NOMO-1 treated with DMSO at 0.1 percent for 48 hours (cell line): ENCODE results near the gene ADD1.

Experiments
- DNase-seq: peaks from one replicate; lab custom pipeline; 2025; ENCODE audit not compliant: unreplicated experiment; lab: John Stamatoyannopoulos, UW

ADD1 gene

GRCh38 chr4:2879026-2879425, 35.4 kb downstream of the ADD1 start:
- DNase-seq: no peak

- DNase-seq: no peak
These were observed 37.8 kb downstream of the ADD1 start for GRCh38 chr4:2881431-2881830.

DNA sequence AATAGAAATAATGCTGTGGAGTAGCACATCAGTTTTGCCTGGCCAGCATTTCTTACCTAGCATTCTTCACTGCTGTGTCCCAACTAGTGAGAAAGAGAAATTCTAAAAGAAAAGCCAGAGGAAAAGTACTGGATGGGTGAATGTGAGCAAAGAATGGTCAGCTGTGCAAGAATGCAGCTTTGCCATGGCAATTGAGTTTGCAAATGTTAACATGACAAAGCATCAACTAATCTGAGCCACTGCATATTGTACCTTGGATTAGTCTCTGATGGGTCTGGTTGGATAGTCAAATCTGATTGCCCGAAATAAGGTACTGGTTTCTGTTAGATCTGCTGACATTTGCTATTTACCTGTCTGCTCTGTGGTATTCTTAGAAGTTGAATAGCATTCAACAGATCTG, 38.7 kb downstream of the ADD1 start:
- DNase-seq: no peak

GRCh38 chr4:2886161-2886560, 42.5 kb downstream of the ADD1 start:
- no peak for DNase-seq

DNA sequence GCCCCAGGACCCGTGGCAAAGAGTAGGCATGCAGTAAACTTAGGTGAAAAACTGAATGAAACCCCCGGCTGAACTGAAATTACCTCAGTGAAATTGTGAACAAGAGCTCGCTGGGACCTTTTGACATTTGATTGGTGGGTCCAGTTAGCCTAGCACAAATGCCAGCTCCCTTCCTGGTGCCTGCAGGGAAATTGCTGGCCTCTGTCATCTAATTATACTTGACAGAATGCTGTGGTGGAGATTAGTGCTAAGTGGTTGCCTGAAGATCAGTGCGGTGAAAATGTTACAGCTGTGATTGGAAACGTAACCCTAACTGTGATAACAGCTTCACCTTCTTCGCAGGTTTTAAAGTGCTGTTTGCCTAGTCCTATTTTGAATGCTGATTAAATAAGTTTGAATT, 43.0 kb downstream of the ADD1 start:
- no peak for DNase-seq

- no peak for DNase-seq
These were observed 43.7 kb downstream of the ADD1 start for GRCh38 chr4:2887343-2887742.

- DNase-seq: peak; percentile 14
These were observed 45.2 kb downstream of the ADD1 start for GRCh38 chr4:2888886-2889285.

DNA sequence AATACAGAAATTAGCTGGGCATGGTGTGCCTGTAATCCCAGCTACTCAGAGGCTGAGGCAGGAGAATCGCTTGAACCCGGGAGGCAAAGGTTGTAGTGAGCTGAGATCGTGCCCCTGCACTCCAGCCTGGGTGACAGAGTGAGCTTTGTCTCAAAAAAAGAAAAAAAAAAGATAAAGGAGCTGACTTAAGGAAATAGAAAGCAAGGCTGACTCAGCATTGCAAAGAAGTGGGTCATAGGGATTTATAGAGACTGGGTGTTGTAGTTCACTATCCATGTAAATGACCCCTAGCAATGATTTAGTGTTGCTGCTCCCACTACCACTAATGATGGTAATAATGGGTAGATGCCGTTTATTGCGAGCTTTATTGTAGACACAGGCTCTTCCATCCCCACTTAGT, 47.6 kb downstream of the ADD1 start:
- DNase-seq: no peak

GRCh38 chr4:2893772-2894171, 50.1 kb downstream of the ADD1 start:
- DNase-seq: no peak

DNA sequence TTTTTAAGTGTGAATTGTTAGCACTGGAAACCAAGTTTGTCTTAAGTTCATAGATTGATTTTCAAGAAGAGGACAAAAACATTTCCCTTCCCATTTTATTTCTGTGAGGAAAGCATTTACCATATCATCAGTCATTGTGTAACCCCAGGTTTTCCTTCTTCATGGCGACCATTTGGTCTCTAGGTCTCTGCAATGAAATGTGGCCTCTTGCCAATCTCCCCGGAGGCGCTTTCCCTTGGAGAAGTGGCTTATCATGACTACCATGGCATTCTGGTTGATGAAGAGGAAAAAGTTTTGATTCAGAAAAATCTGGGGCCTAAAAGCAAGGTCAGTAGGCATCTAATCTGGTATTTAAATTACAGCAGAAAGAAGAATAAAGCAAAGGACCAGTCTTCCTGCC, 54.4 kb downstream of the ADD1 start:
- no peak for DNase-seq

DNA sequence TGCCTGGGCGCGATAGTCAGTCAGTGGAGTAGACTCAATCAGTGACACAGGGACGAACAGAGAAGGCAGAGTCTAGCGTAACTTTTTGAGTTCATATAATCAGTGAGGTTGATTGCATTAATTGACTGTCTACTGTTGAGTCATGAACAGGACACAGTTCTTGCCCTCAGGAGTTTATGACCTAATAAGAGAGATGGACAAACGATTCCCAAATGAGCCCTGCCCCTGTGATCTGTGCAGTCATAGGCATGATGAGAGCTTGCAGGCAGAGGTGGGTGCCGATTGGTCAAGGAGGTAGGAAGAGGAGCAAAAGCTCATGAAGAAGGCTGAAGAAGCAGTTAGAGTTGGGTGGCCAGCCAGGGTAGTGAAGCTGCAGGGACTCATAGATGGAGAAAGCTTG, 57.1 kb downstream of the ADD1 start:
- DNase-seq: no peak

DNA sequence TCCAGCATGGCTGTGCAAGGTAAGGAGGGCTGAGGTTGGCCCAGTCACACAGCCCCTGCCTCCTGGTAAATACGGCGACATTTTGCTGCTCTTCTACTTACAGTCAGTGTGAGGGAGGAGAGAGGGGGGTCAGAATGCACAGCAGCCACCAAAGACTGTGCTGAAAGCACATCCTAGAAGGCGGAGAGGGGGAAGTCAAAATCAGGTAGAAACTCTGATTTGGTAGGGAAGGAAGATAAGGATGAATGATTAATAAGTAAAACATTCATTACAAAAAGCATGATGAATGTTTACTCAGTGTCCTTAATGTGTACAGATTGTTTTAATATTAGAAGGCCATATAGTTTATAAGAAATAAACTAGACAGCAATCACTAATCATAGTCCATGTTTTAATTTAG, 57.5 kb downstream of the ADD1 start:
- DNase-seq: no peak

DNA sequence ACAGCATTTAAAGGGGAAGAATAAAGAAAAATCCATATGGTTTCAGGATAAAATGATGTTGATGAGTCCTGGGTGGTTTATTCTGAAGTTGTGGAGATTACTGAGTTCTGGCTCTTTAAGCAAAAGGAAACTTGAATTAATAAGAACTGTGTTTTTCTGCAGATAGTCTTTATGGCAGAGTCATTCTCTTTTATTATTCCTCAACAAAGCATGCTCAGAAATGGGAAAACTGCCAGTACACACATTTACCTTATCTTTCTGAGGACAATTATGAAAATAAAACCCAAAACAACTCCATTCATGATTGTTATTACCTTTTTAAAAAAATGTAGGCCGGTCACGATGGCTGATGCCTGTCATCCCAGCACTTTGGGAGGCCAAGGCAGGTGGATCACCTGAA, 58.5 kb downstream of the ADD1 start:
- DNase-seq: no peak

- DNase-seq: no peak
These were observed 61.9 kb downstream of the ADD1 start for GRCh38 chr4:2905544-2905943.

- no peak for DNase-seq
These were observed 62.6 kb downstream of the ADD1 start for GRCh38 chr4:2906218-2906617.

DNA sequence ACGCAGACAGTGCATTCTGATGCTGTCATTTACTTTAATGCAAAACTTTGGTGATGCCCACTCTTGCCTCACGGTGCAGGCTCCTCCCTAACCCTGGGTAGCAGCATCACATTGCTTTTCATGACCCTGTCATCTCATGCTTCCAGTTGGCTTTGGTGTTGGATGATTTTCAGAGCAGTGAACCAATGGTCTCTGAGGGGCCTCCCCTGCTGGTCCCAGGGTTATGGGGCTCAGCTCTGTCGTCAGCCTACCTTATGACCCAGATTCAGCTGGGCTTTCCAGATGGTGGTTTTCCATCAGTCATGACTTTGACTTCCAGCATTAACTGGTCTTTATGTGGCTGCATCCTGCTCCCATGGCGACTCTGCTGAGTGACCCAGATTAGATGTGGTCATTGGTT, 63.6 kb downstream of the ADD1 start:
- no peak for DNase-seq

GRCh38 chr4:2907706-2908293, 64.2 kb downstream of the ADD1 start:
- no peak for DNase-seq

- no peak for DNase-seq
These were observed 65.0 kb downstream of the ADD1 start for GRCh38 chr4:2908686-2909085.

- DNase-seq: no peak
These were observed 65.9 kb downstream of the ADD1 start for GRCh38 chr4:2909583-2909982.

- no peak for DNase-seq
These were observed 66.8 kb downstream of the ADD1 start for GRCh38 chr4:2910409-2910808.

GRCh38 chr4:2911868-2912267, 68.2 kb downstream of the ADD1 start:
- no peak for DNase-seq

DNA sequence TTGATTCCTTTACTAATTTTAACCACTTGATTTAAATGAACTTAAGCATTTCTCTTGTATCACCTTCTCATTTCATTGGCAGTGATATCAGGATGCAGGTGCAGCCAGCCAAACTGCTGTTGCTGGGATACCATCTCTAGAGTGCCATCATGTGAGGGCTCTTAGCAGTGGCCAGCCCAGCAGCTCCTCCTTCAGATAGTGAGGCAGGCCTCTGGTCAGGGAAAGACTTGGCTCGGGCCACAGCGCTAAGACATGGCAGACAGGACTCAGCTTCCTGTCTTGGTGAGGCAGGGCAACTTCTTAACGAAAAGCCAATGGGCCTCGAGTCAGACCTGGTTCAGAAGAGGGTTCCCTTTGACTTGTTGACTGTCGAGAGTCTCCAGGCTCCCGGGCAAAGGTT, 69.5 kb downstream of the ADD1 start:
- no peak for DNase-seq

- no peak for DNase-seq
These were observed 70.8 kb downstream of the ADD1 start for GRCh38 chr4:2914256-2915126.
